GM08714 (cell line): Measurements from ENCODE around the gene PIMREG.

Source experiments
- H3K4me3 ChIP-seq: fragments of 200-500 bp; sonication (Bioruptor generic); 2 replicates; pipeline ENCODE4 v1.5.1; 2014; ENCODE audit warnings: mild to moderate bottlenecking, low read length, inconsistent platforms
- ZNF274 ChIP-seq: IDR thresholded peaks from 2 replicates; pipeline ENCODE4 v1.6.1; 2012; ENCODE audit warnings: mild to moderate bottlenecking, low read depth, low read length

PIMREG gene

DNA sequence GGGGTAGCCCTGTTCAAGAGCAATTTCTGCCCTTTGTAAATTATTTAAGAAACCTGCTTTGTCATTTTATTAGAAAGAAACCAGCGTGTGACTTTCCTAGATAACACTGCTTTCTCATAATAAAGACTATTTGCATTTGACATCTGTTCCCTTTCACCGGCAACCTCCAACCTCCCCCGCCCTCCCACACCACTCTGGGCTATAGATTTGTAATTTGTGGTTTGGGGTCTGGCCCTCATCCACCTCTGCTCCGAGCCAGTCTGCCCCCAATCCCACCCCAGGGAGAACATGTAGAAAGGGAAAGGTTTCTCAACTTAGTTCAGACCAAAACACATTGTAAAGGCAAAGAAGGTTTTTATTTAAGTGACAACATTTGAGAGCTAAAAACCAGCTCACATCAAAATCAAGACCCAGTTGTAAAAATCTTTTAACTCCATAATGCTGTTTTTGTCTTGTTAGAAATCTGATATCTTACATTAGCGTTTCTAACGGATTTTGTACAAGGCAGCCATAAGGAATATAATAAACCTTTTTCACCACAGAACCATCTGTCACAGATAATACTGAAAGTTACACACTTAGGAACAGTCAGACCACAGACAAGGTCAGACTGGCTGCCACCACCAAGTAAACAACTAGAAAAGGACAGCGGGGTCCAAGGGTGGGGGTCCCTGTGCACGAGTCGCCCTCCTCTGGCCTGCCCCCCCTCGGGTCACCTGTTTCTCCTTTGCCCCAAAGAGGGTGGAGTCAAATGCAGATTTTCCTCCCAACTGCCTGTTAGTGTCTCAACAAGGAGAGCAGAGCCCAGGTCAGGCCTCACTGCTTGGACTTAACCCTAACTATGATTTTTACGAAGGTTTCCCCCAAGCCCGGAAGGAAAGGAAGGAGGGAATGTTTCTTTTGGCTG lies 6.9 kb downstream of the PIMREG start:
- no peak overlapping the region for H3K4me3 ChIP-seq

GRCh38 chr17:6452471-6453266 lies 8.4 kb downstream of the PIMREG start:
- TF ChIP-seq ZNF274 = no peak
- no peak overlapping the region for H3K4me3 ChIP-seq

More for the DNA sequence above, 6.9 kb downstream of the PIMREG start:
- no peak for TF ChIP-seq ZNF274

DNA sequence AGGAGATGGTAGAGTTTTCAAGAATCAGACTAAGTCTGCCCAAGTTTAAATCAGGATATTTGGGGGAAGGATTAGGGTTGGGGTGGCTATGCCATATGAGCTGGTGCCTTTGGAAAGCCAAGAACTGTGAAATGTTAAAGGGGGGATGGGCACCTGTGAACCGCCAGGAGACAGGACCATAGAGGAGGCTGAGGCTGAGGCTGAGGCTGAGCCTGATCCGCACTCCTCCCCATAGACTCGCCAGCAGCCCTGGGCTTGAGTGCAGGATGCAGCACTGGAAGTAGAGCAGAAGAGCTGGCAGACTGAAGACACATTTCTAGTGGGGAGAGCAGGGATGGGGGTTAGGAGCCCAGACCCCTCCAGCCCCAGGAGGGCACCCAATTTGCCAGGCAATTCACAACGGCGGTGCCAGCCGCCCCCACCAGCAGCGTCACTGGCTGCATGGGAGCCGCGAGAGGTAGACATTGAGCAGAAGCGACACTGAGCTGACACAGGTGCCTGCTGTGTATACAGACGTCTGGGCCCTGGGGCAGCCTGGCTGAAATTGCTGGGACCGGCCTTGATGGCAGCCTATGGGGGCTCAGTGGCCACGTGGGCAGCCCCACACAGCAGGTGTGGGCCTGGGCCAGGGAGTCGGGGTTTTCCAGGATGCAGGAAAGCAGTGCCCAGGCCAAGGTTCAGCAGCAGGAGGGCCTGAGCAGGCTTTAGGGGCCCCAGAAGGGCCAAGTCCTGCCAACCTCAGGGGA lies 9.2 kb downstream of the PIMREG start:
- H3K4me3 ChIP-seq = no peak overlapping the region
- no peak for TF ChIP-seq ZNF274

DNA sequence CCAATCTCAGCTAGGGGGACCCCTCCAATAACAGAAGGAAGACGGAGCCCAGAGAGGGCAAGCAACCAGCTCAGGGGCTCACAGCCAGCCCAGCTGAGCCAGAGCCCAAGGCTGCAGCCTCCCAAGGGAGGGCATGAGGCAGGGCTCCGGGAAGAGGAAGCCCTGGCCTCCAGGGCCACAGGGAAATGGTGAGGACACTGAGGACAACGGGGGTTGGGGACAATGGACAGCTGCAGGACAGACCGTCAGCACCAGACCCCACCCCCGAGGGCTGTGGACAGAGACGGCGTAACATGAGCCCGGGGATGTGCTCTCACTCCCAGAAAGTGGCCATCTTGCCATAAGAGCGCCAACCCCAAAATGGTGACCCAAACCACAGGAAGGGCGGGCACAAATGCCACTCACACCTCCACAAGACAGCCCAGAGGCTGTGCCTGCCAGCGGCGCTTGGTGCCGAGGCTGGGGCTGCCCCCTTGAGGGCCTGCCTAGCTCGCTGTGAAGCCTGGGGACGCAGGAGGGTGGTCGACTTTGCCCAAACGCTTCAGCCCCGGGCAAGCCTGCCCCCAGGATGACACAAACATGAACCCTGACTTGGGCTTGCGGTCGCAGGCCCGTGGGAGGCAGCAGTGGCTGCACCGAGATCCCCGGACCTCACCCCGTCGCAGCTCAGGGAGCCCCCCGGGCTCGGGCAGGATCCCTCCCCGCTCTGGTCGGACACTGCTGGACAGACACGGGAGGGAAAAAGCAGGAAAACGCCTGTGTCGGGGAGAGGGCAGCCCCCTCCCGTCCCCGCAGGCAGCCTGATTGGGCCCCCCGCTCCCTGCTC lies 10.5 kb downstream of the PIMREG start:
- no peak overlapping the region for H3K4me3 ChIP-seq
- TF ChIP-seq ZNF274 = no peak

DNA sequence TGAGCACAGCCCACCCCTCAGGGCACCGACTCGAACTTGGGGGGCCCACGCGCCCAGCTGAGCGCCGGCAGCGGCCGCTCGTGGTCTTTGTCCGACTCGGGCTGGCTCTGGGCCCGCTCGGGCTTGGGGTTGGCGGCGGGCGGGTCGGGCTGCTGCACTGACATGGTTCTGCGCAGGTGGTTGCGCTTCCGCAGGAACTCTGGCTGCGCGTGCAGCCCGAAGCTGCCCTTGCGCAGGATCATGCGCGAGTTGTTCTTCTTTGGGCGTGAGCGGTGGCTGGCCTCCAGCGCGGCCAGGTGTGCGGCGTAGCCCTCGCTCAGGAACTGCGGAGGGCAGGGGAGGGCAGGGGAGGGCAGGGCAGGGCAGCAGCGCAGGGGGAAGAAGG lies 11.1 kb downstream of the PIMREG start:
- no peak overlapping the region for H3K4me3 ChIP-seq
- no peak for TF ChIP-seq ZNF274

DNA sequence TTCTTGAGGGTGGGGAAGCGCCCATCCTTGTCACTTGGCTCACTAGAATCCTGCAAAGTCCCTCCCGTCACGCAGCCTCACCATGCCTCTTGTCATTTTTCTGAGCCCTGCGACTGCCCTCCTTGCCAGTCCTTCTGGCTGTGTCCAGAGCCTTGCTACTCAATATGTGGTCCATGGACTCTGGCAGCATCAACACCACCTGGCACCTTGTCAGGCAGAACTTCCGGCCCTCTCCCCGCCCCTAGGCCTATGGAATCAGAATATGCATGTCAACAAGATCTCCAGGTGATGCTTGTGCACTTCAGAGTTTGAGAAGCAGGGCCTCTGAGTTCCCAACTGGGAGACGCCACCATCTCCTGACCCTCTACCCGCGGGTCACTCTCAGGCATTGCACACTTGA lies 12.1 kb downstream of the PIMREG start:
- H3K4me3 ChIP-seq = no peak overlapping the region
- TF ChIP-seq ZNF274 = no peak

DNA sequence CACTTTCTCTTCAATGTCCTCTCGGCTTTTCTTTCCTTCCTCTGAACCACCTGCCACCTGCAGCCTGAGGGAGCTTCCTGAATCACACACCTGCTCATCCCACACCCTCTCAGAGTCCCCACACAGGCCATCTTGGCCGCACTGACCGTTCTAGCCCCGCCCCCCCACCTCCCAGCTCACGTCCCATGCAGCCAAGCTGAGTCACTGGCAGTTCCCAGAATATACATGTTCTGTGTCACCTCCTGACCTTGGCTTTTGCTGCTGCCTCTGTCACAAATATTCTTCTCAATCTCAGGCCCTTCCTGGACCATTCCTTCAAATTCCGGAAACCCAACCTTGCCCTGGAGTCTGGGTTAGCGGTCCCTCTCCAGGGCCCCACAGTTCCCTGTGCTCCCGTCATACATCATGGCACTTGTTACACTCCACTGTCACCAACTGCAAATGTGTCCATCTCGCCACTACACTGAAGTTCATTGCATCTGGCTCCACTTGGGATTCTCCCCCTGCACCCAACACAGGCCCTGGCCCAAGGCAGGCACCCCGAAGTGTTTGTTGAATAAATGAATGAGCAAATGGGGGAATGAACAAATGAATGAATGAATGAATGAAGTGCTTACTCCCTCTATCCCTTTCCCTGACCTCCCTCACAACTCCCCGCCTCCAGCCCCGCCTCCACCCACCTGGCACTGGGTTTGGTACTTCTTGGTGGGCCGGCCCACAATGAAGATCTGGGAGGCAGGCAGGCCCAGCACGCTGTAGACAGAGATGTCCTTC lies 12.8 kb downstream of the PIMREG start:
- TF ChIP-seq ZNF274 = no peak
- no peak overlapping the region for H3K4me3 ChIP-seq

- H3K4me3 ChIP-seq = no peak overlapping the region
- TF ChIP-seq ZNF274 = no peak
Measured at GRCh38 chr17:6457688-6458459, 13.6 kb downstream of the PIMREG start.

- no peak for TF ChIP-seq ZNF274
Measured at GRCh38 chr17:6458460-6458950, 14.2 kb downstream of the PIMREG start.

GRCh38 chr17:6460531-6461161 lies 16.4 kb downstream of the PIMREG start:
- TF ChIP-seq ZNF274 = no peak
- no peak overlapping the region for H3K4me3 ChIP-seq

More at GRCh38 chr17:6458460-6458950, 14.2 kb downstream of the PIMREG start:
- H3K4me3 ChIP-seq = no peak overlapping the region

- TF ChIP-seq ZNF274 = no peak
- H3K4me3 ChIP-seq = no peak overlapping the region
Measured at GRCh38 chr17:6461246-6461645, 17.0 kb downstream of the PIMREG start.

DNA sequence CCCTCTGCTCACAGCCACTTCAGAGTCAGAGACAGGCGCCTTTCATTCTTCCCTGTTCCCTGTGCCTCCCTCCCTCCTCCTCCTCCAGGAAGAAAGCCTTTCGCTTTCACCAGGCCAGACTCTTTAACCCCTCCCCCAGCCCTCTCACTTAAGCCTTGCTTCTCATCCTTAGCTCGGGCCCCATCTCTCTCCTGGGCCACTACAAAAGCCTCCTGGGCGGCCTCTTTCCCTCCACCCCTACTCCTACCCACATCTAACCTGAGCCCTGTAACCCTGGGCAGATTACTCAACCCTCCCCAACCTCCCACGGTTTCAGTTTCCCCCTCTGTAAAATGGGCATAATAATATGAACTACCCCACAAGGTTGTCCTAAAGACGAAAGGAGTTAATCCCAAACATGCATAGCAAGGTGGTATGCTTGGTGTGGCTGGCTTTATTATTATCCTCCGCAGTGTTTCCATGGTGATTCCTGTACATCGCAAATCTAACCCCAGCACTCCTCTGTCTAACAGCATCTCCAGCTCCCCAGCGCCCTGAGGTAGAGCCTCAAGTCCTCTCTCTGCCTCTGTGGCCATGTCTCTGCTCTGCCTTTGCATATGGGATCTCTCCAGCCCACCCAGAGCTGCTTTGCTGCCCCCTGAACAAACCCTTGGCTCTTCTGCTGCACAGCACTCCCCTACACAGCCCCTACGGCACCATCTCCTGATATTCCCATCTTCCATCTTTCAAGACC lies 17.7 kb downstream of the PIMREG start:
- no peak overlapping the region for H3K4me3 ChIP-seq
- TF ChIP-seq ZNF274 = no peak
